Psoas muscle (tissue), 8 donors: ENCODE measurements around the gene TNIP3. TPM values are rescaled to one million over a fixed set of nuclear protein-coding genes. Genes with fewer than 3 reads are reported as not detected.

Experiments used
- ATAC-seq, 4 donors: fragments of 200-7000 bp; cut with Tn5 transposase; one replicate each; pipeline ENCODE4 v1.9.1; 2020; ENCODE audit warnings: moderate library complexity in 3 of 4, mild to moderate bottlenecking in 2 of 4
- DNase-seq, 2 donors: peaks; one replicate each; pipeline ENCODE4 v3.0.0-alpha.2; 2020
- H3K27ac ChIP-seq: fragments of 200-600 bp; one replicate; pipeline ENCODE4 v1.8.0; 2022
- H3K27me3 ChIP-seq, 3 donors: fragments of 200-600 bp in 1 of 3; one replicate each; pipeline versions ENCODE4 v1.6.1 to v1.8.0; 2013 to 2022; ENCODE audit warnings: low read length in 2 of 3, mild to moderate bottlenecking in 2 of 3, moderate library complexity in 1 of 3; ENCODE audit not compliant: insufficient read depth in 3 of 3
- H3K36me3 ChIP-seq, 2 donors: fragments of 200-600 bp in 1 of 2; one replicate each; pipeline versions ENCODE4 v1.6.1 to v1.8.0; 2013 to 2022; ENCODE audit warnings: low read depth in 1 of 2, mild to moderate bottlenecking in 1 of 2, moderate library complexity in 1 of 2; ENCODE audit not compliant: insufficient read depth in 1 of 2
- H3K4me1 ChIP-seq: fragments of 200-600 bp; one replicate; pipeline ENCODE4 v1.8.0; 2022
- H3K4me3 ChIP-seq: fragments of 200-600 bp; one replicate; pipeline ENCODE4 v1.8.0; 2022; ENCODE audit warnings: mild to moderate bottlenecking
- H3K9me3 ChIP-seq: fragments of 200-600 bp; one replicate; pipeline ENCODE4 v1.8.0; 2022
- WGBS, 3 donors: extraction: QIAGEN DNeasy Blood & Tissue Kit; methylation state at CpG; one replicate each; pipeline versions ENCODE4 v1.1.6 to v1.1.7; 2013; 5-methylcytosine and 5-hydroxymethylcytosine counted together
- intact Hi-C, 2 donors: fragments of 100-400 bp; cut with DNase I; formaldehyde crosslinking; loops; one replicate each; pipeline versions ENCODE4 v1.11.0 to v1.14.2; 2022
- polyA plus RNA-seq, 3 donors: library from polyadenylated mRNA; stranded (reverse); fragments of 200-250 nt; gene quantifications; one replicate each; pipeline ENCODE4 v1.2.3, GENCODE V29; 2013
- total RNA-seq, 4 donors: library from RNA; stranded (reverse); fragmentation: NEBNext Ultra II Directional in 2 of 4; extraction: Animal tissue kit (Norgen Biotek cat#: 25700) in 2 of 4; gene quantifications; one replicate each; pipeline versions ENCODE4 v1.2.1 to v1.2.4, GENCODE V29; 2021 to 2023
- TF ChIP-seq, protein P1 (sequence below): fragments of 200-600 bp; IDR thresholded peaks from one replicate; pipeline ENCODE4 v1.8.0; 2022; ENCODE audit warnings: antibody characterized with exemption
- donor health status: healthy with polysubstance abuse.
- donor health status: DM: no; HTN: no; CAD: no; lungs with moderate emphysema.
- donor health status: Bipolar disorder and iron deficiency.
- donor health status: healthy.
- donor health status: DM: yes; HTN: yes; CAD: no.
- donor health status: DM: no; HTN: no; CAD: no.
- donor health status: DM: no; HTN: no; CAD: no.
- donor health status: DM: yes; HTN: yes; CAD: no.

TNIP3 gene
- total and polyA plus RNA-seq, 7 donors, result not detected

DNA sequence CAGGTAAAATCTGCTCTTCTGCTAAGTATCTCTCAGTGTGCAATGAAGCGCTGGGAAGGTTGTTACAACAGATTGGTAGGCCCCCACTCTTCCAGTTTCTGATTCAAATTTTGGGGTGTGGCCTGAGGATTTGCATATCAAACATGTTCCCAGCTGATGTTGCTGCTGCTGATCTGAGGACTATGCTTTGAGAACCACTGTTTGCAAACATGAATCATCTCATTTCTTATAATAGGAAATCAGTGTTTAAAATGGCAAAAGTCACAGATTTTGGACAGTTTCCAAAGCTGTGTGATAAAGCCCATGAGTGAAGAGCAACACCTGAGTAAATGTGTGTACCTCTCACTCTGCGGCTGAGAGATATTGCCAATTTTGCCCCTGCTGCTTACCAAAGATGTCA lies 55.6 kb downstream of the TNIP3 start:
- no peaks in the 10 kb centered on the region for H3K36me3 ChIP-seq
- intact Hi-C loops, result no loop called here
- TF ChIP-seq, protein P1, sequence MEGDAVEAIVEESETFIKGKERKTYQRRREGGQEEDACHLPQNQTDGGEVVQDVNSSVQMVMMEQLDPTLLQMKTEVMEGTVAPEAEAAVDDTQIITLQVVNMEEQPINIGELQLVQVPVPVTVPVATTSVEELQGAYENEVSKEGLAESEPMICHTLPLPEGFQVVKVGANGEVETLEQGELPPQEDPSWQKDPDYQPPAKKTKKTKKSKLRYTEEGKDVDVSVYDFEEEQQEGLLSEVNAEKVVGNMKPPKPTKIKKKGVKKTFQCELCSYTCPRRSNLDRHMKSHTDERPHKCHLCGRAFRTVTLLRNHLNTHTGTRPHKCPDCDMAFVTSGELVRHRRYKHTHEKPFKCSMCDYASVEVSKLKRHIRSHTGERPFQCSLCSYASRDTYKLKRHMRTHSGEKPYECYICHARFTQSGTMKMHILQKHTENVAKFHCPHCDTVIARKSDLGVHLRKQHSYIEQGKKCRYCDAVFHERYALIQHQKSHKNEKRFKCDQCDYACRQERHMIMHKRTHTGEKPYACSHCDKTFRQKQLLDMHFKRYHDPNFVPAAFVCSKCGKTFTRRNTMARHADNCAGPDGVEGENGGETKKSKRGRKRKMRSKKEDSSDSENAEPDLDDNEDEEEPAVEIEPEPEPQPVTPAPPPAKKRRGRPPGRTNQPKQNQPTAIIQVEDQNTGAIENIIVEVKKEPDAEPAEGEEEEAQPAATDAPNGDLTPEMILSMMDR, result no peak
- ATAC-seq (no peak), DNase-seq (no peak)
- peaks cover 0 to 2% (median 0%) of the 10 kb centered on the region in 3 donors for H3K27me3 ChIP-seq
- no peak overlapping the region for H3K4me3 ChIP-seq
- H3K9me3 ChIP-seq, result no peaks in the 10 kb centered on the region
- WGBS, 3 donors, result 91 to 94% (median 93%) methylated on average over 2 of the region's 2 CpGs
- H3K4me1 ChIP-seq, result no peaks in the 10 kb centered on the region
- no peak overlapping the region for H3K27ac ChIP-seq

DNA sequence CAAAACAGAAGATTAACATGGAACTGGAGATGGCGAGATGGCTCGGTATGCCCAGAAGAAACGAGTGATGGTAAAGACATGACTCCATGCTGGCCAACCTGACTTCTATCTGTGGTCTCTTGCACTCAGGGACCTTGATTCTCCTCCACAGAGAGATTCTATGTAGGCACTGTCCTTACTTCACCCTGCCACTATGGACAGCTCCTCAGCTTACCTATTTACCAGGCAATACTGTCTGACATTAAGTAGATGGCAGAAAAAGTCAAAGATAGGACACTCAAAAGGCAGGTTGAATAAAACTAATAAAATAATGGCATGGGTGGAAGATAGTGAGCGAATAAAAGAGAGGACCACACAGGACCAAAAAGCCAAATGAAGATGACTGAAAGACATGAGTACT lies 56.6 kb downstream of the TNIP3 start:
- DNase-seq (no peak), ATAC-seq (no peak)
- no peaks in the 10 kb centered on the region for H3K36me3 ChIP-seq
- TF ChIP-seq, protein P1, result no peak
- WGBS, 3 donors, result 93 to 97% (median 95%) methylated on average over 4 of the region's 4 CpGs
- intact Hi-C loops, result no loop called here
- H3K4me3 ChIP-seq, result no peak overlapping the region
- peaks cover 0 to 2% (median 0%) of the 10 kb centered on the region in 3 donors for H3K27me3 ChIP-seq
- no peaks in the 10 kb centered on the region for H3K9me3 ChIP-seq
- no peak overlapping the region for H3K27ac ChIP-seq
- no peaks in the 10 kb centered on the region for H3K4me1 ChIP-seq

DNA sequence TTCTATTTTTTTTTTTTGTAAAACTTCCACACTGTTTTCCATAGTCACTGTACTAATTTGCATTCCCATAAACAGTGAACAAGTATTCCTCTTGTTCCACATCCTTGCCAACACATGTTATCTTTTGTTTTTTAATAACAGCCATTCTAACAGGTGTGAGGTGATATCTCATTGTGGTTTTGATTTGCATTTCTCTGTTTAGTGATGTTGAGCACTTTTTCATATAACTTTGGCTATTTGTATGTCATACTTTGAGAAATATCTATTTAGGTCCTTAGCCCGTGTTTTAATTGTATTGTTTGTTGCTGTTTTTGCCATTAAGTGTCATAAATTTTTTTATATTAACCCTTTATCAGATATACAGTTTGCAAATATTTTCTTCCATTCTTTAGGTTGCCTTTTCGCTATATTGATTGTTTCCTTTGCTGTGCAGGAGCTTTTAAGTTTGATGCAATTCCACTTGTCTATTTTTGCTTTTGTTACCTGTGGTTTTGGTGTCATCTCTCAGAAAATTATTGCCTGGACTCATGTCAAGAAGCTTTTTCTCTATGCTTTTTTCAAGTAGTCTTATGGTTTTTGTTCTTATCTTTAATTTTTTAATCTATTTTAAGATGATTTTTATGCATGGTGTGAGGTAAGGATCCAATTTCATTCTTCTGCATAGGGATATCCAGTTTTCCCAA lies 63.9 kb downstream of the TNIP3 start:
- H3K4me3 ChIP-seq, result no peak overlapping the region
- ATAC-seq (no peak), DNase-seq (no peak)
- H3K27ac ChIP-seq, result no peak overlapping the region
- intact Hi-C loops, result loop anchor here in 1 of 2 donors (5.0 kb wide), 1 partner anchor 943 kb away; no protein-coding TSS in a partner anchor
- no peaks in the 10 kb centered on the region for H3K27me3 ChIP-seq
- no peaks in the 10 kb centered on the region for H3K36me3 ChIP-seq
- TF ChIP-seq, protein P1, result no peak
- H3K4me1 ChIP-seq, result no peaks in the 10 kb centered on the region
- H3K9me3 ChIP-seq, result no peaks in the 10 kb centered on the region
- WGBS, 3 donors, result 64 to 70% (median 68%) methylated on average over 2 of the region's 2 CpGs

DNA sequence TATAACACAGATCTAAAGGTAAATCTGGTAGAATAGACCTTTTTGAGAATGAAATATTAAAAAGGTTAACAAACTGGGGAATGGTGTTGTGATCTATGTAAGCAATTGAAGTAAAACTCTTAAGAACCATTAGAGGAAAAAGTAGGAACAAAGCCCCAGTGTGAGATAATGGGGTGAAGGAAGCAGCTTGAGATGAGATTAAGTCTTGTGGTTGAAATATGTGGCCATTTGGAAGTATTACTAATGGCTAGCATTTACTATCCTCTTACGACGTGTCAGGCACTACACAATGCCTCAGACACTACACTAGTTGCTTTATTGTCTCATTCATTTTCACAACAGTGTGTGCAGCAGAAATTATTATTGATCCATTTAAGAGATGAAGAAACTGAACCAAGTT lies 65.9 kb downstream of the TNIP3 start:
- 39 to 78% (median 58%) methylated on average over 2 of the region's 2 CpGs for WGBS, 3 donors
- no peak for ATAC-seq
- H3K4me1 ChIP-seq, result no peaks in the 10 kb centered on the region
- DNase-seq, result no peak
- H3K9me3 ChIP-seq, result no peaks in the 10 kb centered on the region
- no peak overlapping the region for H3K4me3 ChIP-seq
- TF ChIP-seq, protein P1, result no peak
- intact Hi-C loops, result loop anchor here (5.0 to 10.0 kb wide), 3 partner anchors 383 to 1023 kb away; no protein-coding TSS in a partner anchor
- H3K27me3 ChIP-seq, result no peaks in the 10 kb centered on the region
- no peaks in the 10 kb centered on the region for H3K36me3 ChIP-seq
- no peak overlapping the region for H3K27ac ChIP-seq
